GM19328 (cell line): ENCODE data around the gene SFXN5.

Experiments used
- ATAC-seq: cut with Tn5 transposase; IDR thresholded peaks from one replicate; pipeline ENCODE4 v1.9.1; 2021; ENCODE audit warnings: mild to moderate bottlenecking, moderate library complexity; ENCODE audit not compliant: unreplicated experiment

The SFXN5 gene

DNA sequence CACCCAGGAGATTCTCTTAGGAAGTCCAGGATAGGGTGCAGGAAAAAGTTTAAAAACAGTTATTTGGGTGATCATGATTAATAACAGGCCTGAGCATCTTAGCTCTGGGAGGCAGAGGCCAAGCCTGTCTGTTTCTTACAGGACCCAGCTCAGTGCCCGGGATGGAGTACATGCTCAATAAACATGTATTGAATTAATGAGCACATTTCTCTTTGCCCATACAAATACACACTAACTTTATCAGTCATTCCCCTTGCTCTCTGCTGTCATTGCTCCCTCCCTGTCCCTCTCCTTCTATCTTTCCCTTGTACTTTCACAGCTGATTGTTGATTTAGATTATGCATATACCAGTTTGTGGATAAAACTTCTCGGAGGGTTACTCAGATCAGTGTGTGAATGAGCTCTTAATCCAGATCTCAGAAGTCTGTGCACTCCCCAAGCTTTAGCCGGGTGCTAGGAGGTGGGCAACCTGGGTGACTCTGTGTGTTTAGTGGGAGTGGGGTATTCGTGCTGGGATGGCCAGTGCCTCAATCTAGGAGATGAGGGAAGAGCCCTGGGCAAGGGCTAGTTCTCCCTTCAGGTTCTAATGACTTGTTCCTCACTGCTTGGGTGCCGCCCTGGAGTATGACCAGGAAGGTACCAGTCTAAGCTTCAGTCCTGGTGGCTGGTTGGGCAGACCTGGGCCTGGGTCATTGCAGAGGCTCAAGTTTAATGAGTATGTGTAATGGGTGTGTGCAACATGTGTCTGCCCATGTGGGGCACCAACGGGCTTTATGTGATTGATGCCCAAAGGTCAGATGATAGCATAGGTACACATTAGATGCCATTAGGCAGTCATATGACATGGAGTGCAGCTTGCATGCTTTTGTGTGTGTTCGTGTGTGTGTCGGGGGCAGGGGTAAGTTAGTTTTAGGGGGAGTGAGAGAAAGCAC lies 143.6 kb downstream of the SFXN5 start:
- ATAC-seq, result no peak

GRCh38 chr2:72926811-72927465 lies 144.6 kb downstream of the SFXN5 start:
- ATAC-seq, result no peak

DNA sequence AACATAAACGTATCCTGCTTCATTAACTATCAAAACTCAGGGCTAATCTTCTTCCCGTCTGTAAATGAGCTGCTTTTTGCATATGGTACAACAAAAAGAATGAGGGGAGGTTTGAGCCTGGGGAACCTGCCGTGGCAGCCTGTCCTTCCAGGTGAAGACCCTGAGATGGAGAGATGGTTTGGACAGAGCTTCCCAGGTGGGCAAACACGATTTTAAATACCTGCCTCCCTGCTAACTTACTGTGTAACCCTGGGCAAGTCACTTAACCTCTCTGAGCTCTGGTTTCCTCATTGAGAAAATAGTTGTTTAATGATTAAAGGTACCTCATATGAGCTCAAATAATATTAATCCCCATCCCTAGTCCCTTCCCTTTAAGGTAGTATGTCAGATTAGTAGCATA lies 145.1 kb downstream of the SFXN5 start:
- ATAC-seq, result no peak

DNA sequence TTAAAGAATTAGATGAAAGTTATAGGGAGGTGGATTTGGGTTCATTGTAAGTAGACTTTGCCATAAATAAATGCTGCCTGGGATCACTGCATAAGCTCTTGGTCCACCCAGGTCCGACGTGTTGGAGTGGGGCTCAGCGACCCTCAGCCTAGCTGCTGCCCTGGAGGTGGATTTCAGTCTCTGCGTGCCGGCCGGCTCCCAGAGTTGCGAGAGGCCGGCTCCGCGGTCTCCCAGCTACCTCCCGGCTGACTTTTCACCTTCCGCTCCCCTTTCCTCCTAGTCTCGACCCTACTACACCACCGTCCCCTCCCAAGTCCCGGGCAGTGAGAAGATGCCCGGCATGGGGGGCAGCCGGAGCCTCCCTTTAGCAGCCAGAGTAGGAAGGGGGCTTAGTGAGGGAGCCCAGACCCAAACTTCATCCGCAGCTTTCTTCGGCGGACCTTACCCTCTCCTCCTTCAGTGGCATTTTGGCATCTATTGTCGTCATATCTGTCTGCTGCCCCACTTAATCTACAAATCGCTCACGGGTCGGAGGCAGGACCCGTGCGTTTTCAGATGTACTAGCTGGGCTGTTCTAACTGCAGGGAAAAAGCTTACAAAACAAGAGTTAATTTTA lies 146.1 kb downstream of the SFXN5 start:
- no peak for ATAC-seq

GRCh38 chr2:72924353-72925240 lies 146.9 kb downstream of the SFXN5 start:
- peak; percentile 61 for ATAC-seq

- no peak for ATAC-seq
These were observed 147.6 kb downstream of the SFXN5 start for GRCh38 chr2:72923833-72924352.

DNA sequence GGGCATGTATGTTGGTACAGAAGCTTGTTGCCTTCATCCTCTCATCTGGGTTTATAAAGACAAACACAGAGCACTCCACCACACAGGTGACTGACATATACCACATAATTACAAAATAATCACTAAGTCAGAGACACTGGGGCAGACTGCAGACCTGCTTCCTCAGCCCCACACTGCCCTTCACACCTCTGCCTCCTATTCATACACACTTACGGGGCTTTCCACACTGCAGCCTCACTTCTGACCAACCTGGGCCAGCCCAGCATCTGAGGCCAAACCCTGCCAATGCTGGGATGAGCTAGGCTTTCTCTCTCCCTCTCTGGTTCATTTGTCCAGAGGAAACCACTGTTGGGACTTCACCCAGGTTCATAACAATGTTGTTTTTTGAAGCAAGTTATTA lies 149.7 kb downstream of the SFXN5 start:
- no peak for ATAC-seq

- no peak for ATAC-seq
These were observed 150.2 kb downstream of the SFXN5 start for GRCh38 chr2:72921088-72921851.

GRCh38 chr2:72920318-72921087 lies 151.0 kb downstream of the SFXN5 start:
- ATAC-seq, result no peak

DNA sequence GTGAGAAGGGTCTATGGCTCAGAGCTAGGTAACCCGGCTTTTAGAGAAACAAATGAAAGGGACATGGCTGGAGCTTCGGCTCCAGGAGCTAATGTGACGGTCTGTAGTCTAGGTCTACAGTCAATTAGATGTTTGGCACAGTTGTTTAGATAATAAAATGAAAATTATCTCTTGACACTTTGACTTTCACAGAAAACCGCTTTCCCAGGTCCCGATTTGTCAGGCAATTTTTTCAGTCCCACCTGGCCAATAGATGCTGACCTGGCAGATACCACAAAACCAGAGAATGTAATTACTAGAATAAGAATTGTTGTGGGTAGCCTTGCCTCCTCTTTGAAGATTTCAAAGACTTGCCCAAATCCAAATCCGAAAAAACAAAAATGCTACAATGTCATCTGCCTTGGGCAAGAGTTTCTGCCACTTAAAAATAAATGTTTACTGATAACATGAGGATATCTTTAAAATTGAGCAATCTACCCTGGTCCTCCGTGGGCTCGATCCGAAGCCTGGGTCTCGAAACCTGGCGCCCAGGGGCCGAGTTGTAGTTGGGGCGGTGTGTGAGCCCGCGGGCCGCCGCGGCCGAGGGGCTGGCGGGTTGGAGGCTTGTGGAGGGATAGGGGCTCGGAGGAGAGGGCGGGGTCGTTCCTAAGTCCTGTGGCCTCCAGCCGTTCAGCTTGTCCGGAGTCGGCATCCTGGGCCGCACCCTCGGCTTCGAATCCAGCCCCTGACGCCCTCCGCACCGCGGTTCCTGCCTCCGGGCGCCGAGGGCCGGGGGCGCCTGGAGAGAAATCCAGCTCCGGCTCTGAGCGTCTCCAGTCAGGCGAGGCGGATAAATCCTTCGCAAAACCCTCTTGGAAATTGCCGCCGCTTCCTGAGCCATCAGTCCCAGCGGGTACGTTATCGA lies 151.8 kb downstream of the SFXN5 start:
- no peak for ATAC-seq

DNA sequence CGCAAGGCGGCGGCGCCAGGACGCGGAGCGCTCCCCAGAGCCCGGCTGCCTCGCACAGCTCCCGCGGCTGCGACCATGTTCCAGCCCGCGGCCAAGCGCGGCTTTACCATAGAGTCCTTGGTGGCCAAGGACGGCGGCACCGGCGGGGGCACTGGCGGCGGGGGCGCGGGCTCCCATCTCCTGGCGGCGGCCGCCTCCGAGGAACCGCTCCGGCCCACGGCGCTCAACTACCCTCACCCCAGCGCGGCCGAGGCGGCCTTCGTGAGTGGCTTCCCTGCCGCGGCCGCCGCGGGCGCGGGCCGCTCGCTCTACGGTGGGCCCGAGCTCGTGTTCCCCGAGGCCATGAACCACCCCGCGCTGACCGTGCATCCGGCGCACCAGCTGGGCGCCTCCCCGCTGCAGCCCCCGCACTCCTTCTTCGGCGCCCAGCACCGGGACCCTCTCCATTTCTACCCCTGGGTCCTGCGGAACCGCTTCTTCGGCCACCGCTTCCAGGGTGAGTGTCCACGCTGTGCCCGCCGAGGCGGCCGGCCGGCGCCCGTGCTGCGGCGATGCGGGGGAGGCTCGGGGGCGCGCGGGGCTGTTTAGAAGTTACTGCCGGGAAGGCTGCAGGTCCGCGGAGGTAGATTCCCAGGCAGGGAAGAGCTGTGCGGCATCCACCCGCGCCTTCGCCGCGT lies 153.5 kb downstream of the SFXN5 start:
- ATAC-seq, result no peak

DNA sequence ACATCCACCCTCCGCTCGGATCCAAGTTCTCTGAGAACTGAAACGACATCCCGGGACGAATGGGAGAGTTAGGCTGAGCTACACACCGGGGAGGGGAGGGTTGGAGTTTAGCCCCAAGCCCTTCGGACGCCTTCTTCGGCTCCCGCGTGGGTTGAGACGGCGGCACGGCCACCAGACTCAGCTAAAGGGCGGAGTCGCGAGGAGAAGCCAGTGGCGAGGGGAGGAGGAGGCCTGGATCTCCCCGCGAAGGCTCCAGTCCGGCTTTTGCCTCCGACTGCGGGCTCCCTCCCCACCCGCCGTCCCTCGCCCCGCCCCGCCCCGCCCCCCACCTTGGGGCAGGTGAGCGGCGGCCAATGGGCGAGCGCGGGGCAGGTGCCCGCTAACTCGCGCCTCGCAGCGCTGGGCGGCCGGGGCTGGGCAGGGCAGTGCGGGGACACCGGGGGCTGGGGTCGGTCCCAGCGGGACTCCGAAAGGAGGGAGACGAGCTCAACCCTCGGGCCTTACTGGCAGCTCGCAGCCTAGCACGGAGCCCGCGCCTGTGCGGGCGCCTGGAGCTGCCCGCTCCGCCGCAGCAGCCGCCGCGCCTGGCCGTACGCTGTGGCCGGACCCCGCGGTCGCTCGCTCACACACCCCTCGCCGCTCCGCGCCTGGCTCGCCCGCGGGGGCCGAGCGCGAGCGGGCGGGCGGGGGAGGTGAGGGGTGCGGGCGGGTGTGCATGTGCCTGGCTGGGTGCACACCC lies 154.2 kb downstream of the SFXN5 start, which contains the start of gene EMX1:
EMX1 (plus strand) TSS at position 382 of the 739 bp plus-strand sequence; CDS start at position 716, 334 bp downstream.
- ATAC-seq, result no peak

DNA sequence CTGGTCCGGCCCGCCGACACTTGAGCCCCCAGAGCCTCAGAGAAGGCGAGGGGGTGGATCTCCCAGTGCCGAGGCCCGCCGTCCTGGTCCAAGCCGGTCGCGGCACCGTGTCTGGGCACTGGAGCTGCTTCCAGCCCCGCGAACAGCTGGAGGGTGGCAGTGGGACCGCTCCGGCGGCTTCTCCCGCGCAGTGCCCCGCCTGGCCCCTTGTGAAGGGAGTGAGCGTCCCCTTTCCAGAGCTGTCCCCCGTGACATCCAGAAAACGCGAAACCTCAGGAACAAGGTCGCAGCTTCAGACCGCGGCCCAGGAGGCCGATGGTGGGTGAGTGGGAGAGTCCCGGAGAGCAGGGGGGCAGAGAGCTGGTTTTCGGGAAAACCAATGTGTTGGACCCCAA lies 154.8 kb downstream of the SFXN5 start:
- no peak for ATAC-seq

- peak; percentile 53 for ATAC-seq
These were observed 155.4 kb downstream of the SFXN5 start for GRCh38 chr2:72915907-72916742.

DNA sequence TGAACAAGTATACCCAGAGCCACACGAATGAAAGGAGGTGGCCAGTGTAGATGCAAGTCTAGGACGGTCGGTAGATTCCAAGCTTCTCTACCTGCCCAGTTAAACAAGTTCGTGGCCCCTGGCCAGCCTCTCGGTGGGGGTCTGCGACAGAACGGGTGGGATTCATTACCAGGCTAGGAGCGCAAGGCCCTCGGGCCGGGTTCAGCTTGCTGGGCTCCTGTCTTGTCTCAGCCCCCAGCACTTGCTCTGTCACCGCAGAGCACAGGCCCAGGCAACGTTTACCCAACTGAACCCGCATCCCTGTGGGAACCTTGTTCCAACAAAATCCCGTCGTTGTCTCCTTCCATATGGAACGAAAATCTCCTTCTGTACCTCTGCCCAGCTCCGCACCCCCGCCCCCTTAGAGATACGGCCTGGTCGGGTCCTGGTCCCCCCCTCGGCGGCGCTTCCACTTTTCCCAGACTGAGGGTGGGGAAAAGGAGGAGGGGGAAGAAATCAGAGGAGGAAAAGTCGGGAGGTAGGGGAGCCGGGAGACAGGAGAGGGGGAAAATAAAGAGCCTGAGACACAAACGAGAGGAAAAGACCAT lies 156.1 kb downstream of the SFXN5 start:
- ATAC-seq, result no peak
